ENCODE data around the gene RPS6KA3.

RPS6KA3 gene

GRCh38 chrX:20294957-20295356, 28.2 kb upstream of the RPS6KA3 start:
- Histone ChIP-seq H3K27ac (ENCODE audit: low read length) (no peak overlapping the region), H3K79me2 (ENCODE audit: low read length) (no peaks in the 10 kb centered on the region), H3K9ac (ENCODE audit: low read length) (no peak overlapping the region), H3K4me2 (ENCODE audit: low read length) (no peak overlapping the region), H3K4me1 (ENCODE audit: low read length) (no peaks in the 10 kb centered on the region), H3K27me3 (ENCODE audit: low read depth, low read length) (0 out of 2 replicates have a peak, but pooled peaks cover 4% of the 10 kb centered on the region), H4K20me1 (ENCODE audit: insufficient read depth, low read length) (no peaks in the 10 kb centered on the region), H3K9me3 (ENCODE audit: insufficient read depth, low read length) (no peaks in the 10 kb centered on the region), H3K4me3 (ENCODE audit: low read length) (no peak overlapping the region), H2AFZ (ENCODE audit: low read depth, low read length) (no peak overlapping the region), H3K36me3 (replicated peaks; ENCODE audit: low read depth, low read length) (no peaks in the 10 kb centered on the region)
- TF ChIP-seq EZH2phosphoT487 (IDR thresholded peaks at IDR 0.05; ENCODE audit: low read depth): no peak
- TF ChIP-seq CTCF (IDR thresholded peaks at IDR 0.05; ENCODE audit: low read depth, low read length): no peak

GRCh38 chrX:20294284-20294683, 27.6 kb upstream of the RPS6KA3 start:
- Histone ChIP-seq H3K4me2 (ENCODE audit: low read length) (no peak overlapping the region), H4K20me1 (ENCODE audit: insufficient read depth, low read length) (no peaks in the 10 kb centered on the region)

GRCh38 chrX:20285511-20285910, 18.8 kb upstream of the RPS6KA3 start:
- Histone ChIP-seq H3K4me3 (ENCODE audit: low read length) (no peak overlapping the region), H3K27ac (ENCODE audit: low read length) (no peak overlapping the region), H3K9me3 (ENCODE audit: insufficient read depth, low read length) (no peaks in the 10 kb centered on the region), H4K20me1 (ENCODE audit: insufficient read depth, low read length) (no peaks in the 10 kb centered on the region), H2AFZ (ENCODE audit: low read depth, low read length) (no peak overlapping the region), H3K9ac (ENCODE audit: low read length) (no peak overlapping the region), H3K79me2 (ENCODE audit: low read length) (no peaks in the 10 kb centered on the region), H3K4me1 (ENCODE audit: low read length) (no peaks in the 10 kb centered on the region), H3K27me3 (ENCODE audit: low read depth, low read length) (no peaks in the 10 kb centered on the region), H3K36me3 (replicated peaks; ENCODE audit: low read depth, low read length) (no peaks in the 10 kb centered on the region), H3K4me2 (ENCODE audit: low read length) (no peak overlapping the region)
- TF ChIP-seq CTCF (IDR thresholded peaks at IDR 0.05; ENCODE audit: low read depth, low read length) (no peak), EZH2phosphoT487 (IDR thresholded peaks at IDR 0.05; ENCODE audit: low read depth) (no peak)

More at GRCh38 chrX:20294284-20294683, 27.6 kb upstream of the RPS6KA3 start:
- Histone ChIP-seq H3K9ac (ENCODE audit: low read length) (no peak overlapping the region), H3K9me3 (ENCODE audit: insufficient read depth, low read length) (no peaks in the 10 kb centered on the region), H3K36me3 (replicated peaks; ENCODE audit: low read depth, low read length) (no peaks in the 10 kb centered on the region), H3K4me3 (ENCODE audit: low read length) (no peak overlapping the region), H3K27me3 (ENCODE audit: low read depth, low read length) (0 out of 2 replicates have a peak, but pooled peaks cover 4% of the 10 kb centered on the region), H3K79me2 (ENCODE audit: low read length) (no peaks in the 10 kb centered on the region), H3K27ac (ENCODE audit: low read length) (no peak overlapping the region), H2AFZ (ENCODE audit: low read depth, low read length) (no peak overlapping the region), H3K4me1 (ENCODE audit: low read length) (no peaks in the 10 kb centered on the region)
- no peak for TF ChIP-seq EZH2phosphoT487 (IDR thresholded peaks at IDR 0.05; ENCODE audit: low read depth)
- TF ChIP-seq CTCF (IDR thresholded peaks at IDR 0.05; ENCODE audit: low read depth, low read length): no peak

GRCh38 chrX:20284992-20285391, 18.3 kb upstream of the RPS6KA3 start:
- Histone ChIP-seq H3K4me1 (ENCODE audit: low read length) (no peaks in the 10 kb centered on the region), H3K36me3 (replicated peaks; ENCODE audit: low read depth, low read length) (no peaks in the 10 kb centered on the region), H3K9ac (ENCODE audit: low read length) (no peak overlapping the region), H2AFZ (ENCODE audit: low read depth, low read length) (no peak overlapping the region), H3K79me2 (ENCODE audit: low read length) (no peaks in the 10 kb centered on the region), H4K20me1 (ENCODE audit: insufficient read depth, low read length) (no peaks in the 10 kb centered on the region), H3K4me2 (ENCODE audit: low read length) (no peak overlapping the region), H3K9me3 (ENCODE audit: insufficient read depth, low read length) (no peaks in the 10 kb centered on the region), H3K4me3 (ENCODE audit: low read length) (no peak overlapping the region), H3K27me3 (ENCODE audit: low read depth, low read length) (no peaks in the 10 kb centered on the region), H3K27ac (ENCODE audit: low read length) (no peak overlapping the region)
- TF ChIP-seq EZH2phosphoT487 (IDR thresholded peaks at IDR 0.05; ENCODE audit: low read depth) (no peak), CTCF (IDR thresholded peaks at IDR 0.05; ENCODE audit: low read depth, low read length) (no peak)

Measured in OCI-LY3 (cell line).